HEK293 (cell line): ENCODE measurements around the gene CHERP.

Source experiments
- CTCF ChIA-PET: fragments of 350-600 bp; formaldehyde crosslinking; extraction: SDS; loops from one replicate; lab custom pipeline; 2021; ENCODE audit warnings: antibody characterized with exemption; lab: Yijun Ruan, JAX
- POLR2A ChIA-PET: fragments of 300-600 bp; formaldehyde crosslinking; extraction: SDS; loops from one replicate; lab custom pipeline; 2020; ENCODE audit warnings: antibody characterized with exemption, inconsistent platforms; lab: Yijun Ruan, JAX
- H3K27ac ChIP-seq: fragments of 200-500 bp; sonication (Bioruptor generic); 2 replicates; pipeline ENCODE4 v1.5.1; 2014; ENCODE audit warnings: low read depth, low read length, control low read depth, inconsistent platforms; ENCODE audit errors: extremely low read depth
- H3K36me3 ChIP-seq, 2 experiments: fragments of 200-500 bp in 1 of 2; sonication (Bioruptor generic) in 1 of 2; 1 replicate in 1 of 2; 2 replicates in 1 of 2; pipeline ENCODE4 v1.5.1; 2014 to 2017; ENCODE audit warnings: inconsistent platforms in 2 of 2, low read length in 2 of 2; ENCODE audit not compliant: control insufficient read depth in 2 of 2, insufficient read depth in 1 of 2
- H3K4me1 ChIP-seq: fragments of 200-500 bp; sonication (Bioruptor generic); 2 replicates; pipeline ENCODE4 v1.5.1; 2014; ENCODE audit warnings: mild to moderate bottlenecking, low read length, inconsistent platforms; ENCODE audit not compliant: control insufficient read depth, insufficient read depth
- H3K4me3 ChIP-seq: 2 replicates; pipeline ENCODE4 v1.5.1; 2011; ENCODE audit warnings: low read depth, mild to moderate bottlenecking, control low read depth, low read length, moderate library complexity
- H3K9me3 ChIP-seq: fragments of 200-500 bp; sonication (Bioruptor generic); 2 replicates; pipeline ENCODE4 v1.5.1; 2014; ENCODE audit warnings: low read depth, low read length, inconsistent platforms; ENCODE audit not compliant: control insufficient read depth, insufficient read depth
- BCL11B ChIP-seq: fragments of 450-650 bp; formaldehyde crosslinking; IDR thresholded peaks from 2 replicates; pipeline ENCODE4 v1.5.1; 2016; ENCODE audit warnings: low read depth, missing biosample characterization, missing genetic modification characterization
- GFI1B ChIP-seq: fragments of 450-650 bp; formaldehyde crosslinking; IDR thresholded peaks from 2 replicates; pipeline ENCODE4 v1.5.1; 2016; ENCODE audit warnings: missing biosample characterization, missing genetic modification characterization
- HOXA7 ChIP-seq: sonication (generic); formaldehyde crosslinking; IDR thresholded peaks from 2 replicates; pipeline ENCODE4 v1.8.1; 2022; ENCODE audit warnings: missing genetic modification reagents, borderline replicate concordance
- KLF7 ChIP-seq: fragments of 450-650 bp; formaldehyde crosslinking; IDR thresholded peaks from 2 replicates; pipeline ENCODE4 v1.5.1; 2016; ENCODE audit warnings: missing biosample characterization, missing genetic modification characterization, borderline replicate concordance
- PRDM1 ChIP-seq: fragments of 450-650 bp; formaldehyde crosslinking; IDR thresholded peaks from 2 replicates; pipeline ENCODE4; 2016; ENCODE audit warnings: missing biosample characterization, missing genetic modification characterization
- RBAK ChIP-seq: fragments of 450-650 bp; formaldehyde crosslinking; IDR thresholded peaks from 2 replicates; pipeline ENCODE4 v1.5.1; 2016; ENCODE audit warnings: missing biosample characterization, missing genetic modification characterization
- SCRT2 ChIP-seq: fragments of 450-650 bp; formaldehyde crosslinking; IDR thresholded peaks from 2 replicates; pipeline ENCODE4 v1.5.1; 2016; ENCODE audit warnings: missing biosample characterization, missing genetic modification characterization
- YY1 ChIP-seq: fragments of 450-650 bp; formaldehyde crosslinking; IDR thresholded peaks from 2 replicates; pipeline ENCODE4 v1.5.1; 2018; ENCODE audit warnings: missing biosample characterization, missing genetic modification characterization
- ZBTB7A ChIP-seq: fragments of 450-650 bp; formaldehyde crosslinking; IDR thresholded peaks from 2 replicates; pipeline ENCODE4 v1.5.1; 2016; ENCODE audit warnings: low read depth, missing biosample characterization, missing genetic modification characterization
- ZFHX2 ChIP-seq: fragments of 450-650 bp; formaldehyde crosslinking; conservative IDR thresholded peaks from 2 replicates; pipeline ENCODE4 v1.5.1; 2016; ENCODE audit warnings: missing biosample characterization, missing genetic modification characterization
- ZFP37 ChIP-seq: fragments of 450-650 bp; formaldehyde crosslinking; IDR thresholded peaks from 2 replicates; pipeline ENCODE4 v1.5.1; 2016; ENCODE audit warnings: missing biosample characterization, missing genetic modification characterization
- ZNF112 ChIP-seq: fragments of 450-650 bp; formaldehyde crosslinking; IDR thresholded peaks from 2 replicates; pipeline ENCODE4 v1.5.0; 2017; ENCODE audit warnings: missing biosample characterization, missing genetic modification characterization
- ZNF133 ChIP-seq: fragments of 450-650 bp; formaldehyde crosslinking; IDR thresholded peaks from 2 replicates; pipeline ENCODE4 v1.5.1; 2016; ENCODE audit warnings: missing biosample characterization, missing genetic modification characterization
- ZNF214 ChIP-seq: fragments of 450-650 bp; formaldehyde crosslinking; IDR thresholded peaks from 2 replicates; pipeline ENCODE4 v1.5.1; 2017; ENCODE audit warnings: missing biosample characterization, mild to moderate bottlenecking, missing genetic modification characterization, borderline replicate concordance
- ZNF248 ChIP-seq: fragments of 450-650 bp; formaldehyde crosslinking; IDR thresholded peaks from 2 replicates; pipeline ENCODE4 v1.5.1; 2017; ENCODE audit warnings: missing biosample characterization, missing genetic modification characterization
- ZNF416 ChIP-seq: fragments of 450-650 bp; formaldehyde crosslinking; IDR thresholded peaks from 2 replicates; pipeline ENCODE4 v1.5.1; 2016; ENCODE audit warnings: missing biosample characterization, missing genetic modification characterization
- ZNF426 ChIP-seq: fragments of 450-650 bp; formaldehyde crosslinking; IDR thresholded peaks from 2 replicates; pipeline ENCODE4 v1.5.1; 2017; ENCODE audit warnings: missing biosample characterization, missing genetic modification characterization, mild to moderate bottlenecking, inconsistent platforms, moderate library complexity
- ZNF530 ChIP-seq: fragments of 450-650 bp; formaldehyde crosslinking; IDR thresholded peaks from 2 replicates; pipeline ENCODE4 v1.5.1; 2016; ENCODE audit warnings: low read depth, missing biosample characterization, missing genetic modification characterization
- ZNF670 ChIP-seq: fragments of 450-650 bp; formaldehyde crosslinking; IDR thresholded peaks from 2 replicates; pipeline ENCODE4 v1.5.1; 2016; ENCODE audit warnings: missing biosample characterization, missing genetic modification characterization, low read depth
- ZNF701 ChIP-seq: fragments of 450-650 bp; formaldehyde crosslinking; IDR thresholded peaks from 2 replicates; pipeline ENCODE4 v1.5.1; 2016; ENCODE audit warnings: missing biosample characterization, missing genetic modification characterization
- ZNF776 ChIP-seq: fragments of 450-650 bp; formaldehyde crosslinking; IDR thresholded peaks from 2 replicates; pipeline ENCODE4 v1.5.0; 2017; ENCODE audit warnings: missing biosample characterization, missing genetic modification characterization, borderline replicate concordance
- TF ChIP-seq, protein P1 (sequence below): fragments of 450-650 bp; formaldehyde crosslinking; IDR thresholded peaks from 2 replicates; pipeline ENCODE4 v1.5.1; 2016; ENCODE audit warnings: missing biosample characterization, missing genetic modification characterization, low read depth
- TF ChIP-seq, protein P2 (sequence below): fragments of 450-650 bp; formaldehyde crosslinking; IDR thresholded peaks from 2 replicates; pipeline ENCODE4 v1.5.1; 2017; ENCODE audit warnings: missing biosample characterization, missing genetic modification characterization
- TF ChIP-seq, protein P3 (sequence below): fragments of 450-650 bp; formaldehyde crosslinking; IDR thresholded peaks from 2 replicates; pipeline ENCODE4 v1.5.1; 2016; ENCODE audit warnings: missing biosample characterization, missing genetic modification characterization
- TF ChIP-seq, protein P4 (sequence below): fragments of 450-650 bp; formaldehyde crosslinking; IDR thresholded peaks from 2 replicates; pipeline ENCODE4 v1.5.1; 2016; ENCODE audit warnings: missing biosample characterization, missing genetic modification characterization, low read depth
- TF ChIP-seq, protein P5 (sequence below): fragments of 450-650 bp; formaldehyde crosslinking; IDR thresholded peaks from 2 replicates; pipeline ENCODE4 v1.5.1; 2016; ENCODE audit warnings: missing biosample characterization, missing genetic modification characterization

CHERP gene

DNA sequence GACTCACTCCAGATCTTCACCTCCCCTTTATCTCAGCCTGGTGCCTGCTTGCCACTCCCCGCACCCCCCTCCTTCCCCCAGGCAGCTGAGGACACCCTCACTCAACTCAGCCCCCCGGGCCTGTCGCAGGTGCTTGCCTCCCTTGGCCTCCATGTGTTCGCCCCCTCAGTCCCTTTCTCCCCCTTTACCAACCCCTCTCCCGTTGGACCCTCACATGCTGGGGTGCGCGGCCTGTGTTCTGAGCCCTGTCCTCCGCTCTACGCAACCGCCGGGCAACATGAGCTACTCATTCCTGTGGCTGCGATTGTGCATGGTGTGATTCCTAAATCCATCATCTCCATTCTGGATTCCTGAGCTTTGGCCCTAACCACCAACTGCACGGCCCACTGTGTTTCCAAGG lies 5.1 kb downstream of the CHERP start:
- Histone ChIP-seq H3K36me3 (peaks cover 46 to 90% of the 10 kb centered on the region in 2 experiments; a peak in 2 of 3 replicates), H3K9me3 (no peaks in the 10 kb centered on the region), H3K4me1 (no peaks in the 10 kb centered on the region; the same call in 1 of the 2 replicates), H3K27ac (no peak overlapping the region), H3K4me3 (no peak overlapping the region)
- ChIA-PET POLR2A (interaction anchor here (1.5 kb wide), 1 partner anchor 13 kb away, joined by 4 read pairs; no protein-coding TSS in a partner anchor), CTCF (no interaction called here)
- TF ChIP-seq, protein P1, sequence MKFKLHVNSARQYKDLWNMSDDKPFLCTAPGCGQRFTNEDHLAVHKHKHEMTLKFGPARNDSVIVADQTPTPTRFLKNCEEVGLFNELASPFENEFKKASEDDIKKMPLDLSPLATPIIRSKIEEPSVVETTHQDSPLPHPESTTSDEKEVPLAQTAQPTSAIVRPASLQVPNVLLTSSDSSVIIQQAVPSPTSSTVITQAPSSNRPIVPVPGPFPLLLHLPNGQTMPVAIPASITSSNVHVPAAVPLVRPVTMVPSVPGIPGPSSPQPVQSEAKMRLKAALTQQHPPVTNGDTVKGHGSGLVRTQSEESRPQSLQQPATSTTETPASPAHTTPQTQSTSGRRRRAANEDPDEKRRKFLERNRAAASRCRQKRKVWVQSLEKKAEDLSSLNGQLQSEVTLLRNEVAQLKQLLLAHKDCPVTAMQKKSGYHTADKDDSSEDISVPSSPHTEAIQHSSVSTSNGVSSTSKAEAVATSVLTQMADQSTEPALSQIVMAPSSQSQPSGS (tag by site-specific recombination): no peak
- no peak for TF ChIP-seq ZNF530 (tag by site-specific recombination)
- TF ChIP-seq ZNF701 (tag by site-specific recombination): no peak
- TF ChIP-seq RBAK (tag by site-specific recombination): no peak

DNA sequence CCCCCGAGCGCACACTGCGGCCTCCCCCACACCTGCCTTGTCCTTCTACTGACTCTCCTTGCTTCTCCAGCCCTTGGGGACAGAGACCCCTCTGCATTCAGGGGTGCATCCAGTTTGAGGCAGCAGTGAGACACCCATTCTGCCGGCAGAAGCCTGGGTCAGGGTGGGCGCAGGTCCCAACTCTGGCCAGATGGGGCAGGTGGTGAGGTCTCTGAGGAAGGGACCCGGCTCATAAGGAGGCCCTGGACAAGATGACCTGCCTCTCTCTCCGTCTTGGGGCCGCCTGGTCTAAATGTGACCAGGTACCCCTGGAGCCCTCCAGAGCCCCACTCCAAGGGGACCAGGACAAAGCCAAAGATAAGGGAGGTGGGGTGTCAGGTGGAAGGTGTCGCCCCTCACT lies 6.1 kb downstream of the CHERP start:
- Histone ChIP-seq H3K27ac (no peak overlapping the region), H3K36me3 (peaks cover 49 to 99% of the 10 kb centered on the region in 2 experiments; a peak in 2 of 3 replicates), H3K4me3 (no peak overlapping the region), H3K4me1 (no peaks in the 10 kb centered on the region; the same call in 1 of the 2 replicates), H3K9me3 (no peaks in the 10 kb centered on the region)
- no peak for TF ChIP-seq KLF7
- TF ChIP-seq ZFP37 (tag by site-specific recombination): no peak
- no peak for TF ChIP-seq ZNF426 (tag by site-specific recombination)
- no peak for TF ChIP-seq GFI1B (tag by site-specific recombination)
- TF ChIP-seq ZNF214 (tag by site-specific recombination): no peak
- TF ChIP-seq ZNF416: no peak
- TF ChIP-seq, protein P2, sequence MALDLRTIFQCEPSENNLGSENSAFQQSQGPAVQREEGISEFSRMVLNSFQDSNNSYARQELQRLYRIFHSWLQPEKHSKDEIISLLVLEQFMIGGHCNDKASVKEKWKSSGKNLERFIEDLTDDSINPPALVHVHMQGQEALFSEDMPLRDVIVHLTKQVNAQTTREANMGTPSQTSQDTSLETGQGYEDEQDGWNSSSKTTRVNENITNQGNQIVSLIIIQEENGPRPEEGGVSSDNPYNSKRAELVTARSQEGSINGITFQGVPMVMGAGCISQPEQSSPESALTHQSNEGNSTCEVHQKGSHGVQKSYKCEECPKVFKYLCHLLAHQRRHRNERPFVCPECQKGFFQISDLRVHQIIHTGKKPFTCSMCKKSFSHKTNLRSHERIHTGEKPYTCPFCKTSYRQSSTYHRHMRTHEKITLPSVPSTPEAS: no peak
- no peak for TF ChIP-seq SCRT2 (tag by site-specific recombination)
- TF ChIP-seq ZNF133: no peak
- TF ChIP-seq ZNF776 (tag by site-specific recombination): no peak
- TF ChIP-seq, protein P3, sequence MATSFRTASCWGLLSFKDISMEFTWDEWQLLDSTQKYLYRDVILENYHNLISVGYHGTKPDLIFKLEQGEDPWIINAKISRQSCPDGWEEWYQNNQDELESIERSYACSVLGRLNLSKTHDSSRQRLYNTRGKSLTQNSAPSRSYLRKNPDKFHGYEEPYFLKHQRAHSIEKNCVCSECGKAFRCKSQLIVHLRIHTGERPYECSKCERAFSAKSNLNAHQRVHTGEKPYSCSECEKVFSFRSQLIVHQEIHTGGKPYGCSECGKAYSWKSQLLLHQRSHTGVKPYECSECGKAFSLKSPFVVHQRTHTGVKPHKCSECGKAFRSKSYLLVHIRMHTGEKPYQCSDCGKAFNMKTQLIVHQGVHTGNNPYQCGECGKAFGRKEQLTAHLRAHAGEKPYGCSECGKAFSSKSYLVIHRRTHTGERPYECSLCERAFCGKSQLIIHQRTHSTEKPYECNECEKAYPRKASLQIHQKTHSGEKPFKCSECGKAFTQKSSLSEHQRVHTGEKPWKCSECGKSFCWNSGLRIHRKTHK (tag by site-specific recombination): no peak
- TF ChIP-seq ZNF670 (tag by site-specific recombination): no peak
- CTCF ChIA-PET: no interaction called here
- POLR2A ChIA-PET: interaction anchor here (0.5 kb wide), 1 partner anchor 35 kb away, joined by 3 read pairs; no protein-coding TSS in a partner anchor

DNA sequence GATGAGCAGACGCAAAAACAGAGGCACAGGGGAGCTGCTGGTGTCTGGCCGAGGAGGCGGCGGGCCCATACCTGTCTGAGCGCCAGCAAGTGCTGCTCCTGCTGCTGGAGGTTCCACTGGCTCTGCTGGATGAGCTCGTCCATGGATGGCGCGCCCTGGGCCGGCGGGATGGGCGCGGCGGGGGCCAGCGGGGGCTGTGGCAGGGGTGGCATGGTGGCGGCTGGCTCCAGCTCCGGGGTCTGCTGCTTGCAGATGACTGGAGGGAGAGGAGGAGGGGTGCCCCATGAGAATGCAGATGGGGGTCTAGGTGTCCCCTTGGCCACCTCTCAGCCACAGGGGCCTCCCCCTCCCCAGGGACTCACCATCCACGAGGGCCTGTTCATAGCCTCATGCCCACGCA lies 6.9 kb downstream of the CHERP start:
- Histone ChIP-seq H3K27ac (no peak overlapping the region), H3K36me3 (peaks cover 45 to 99% of the 10 kb centered on the region in 2 experiments; a peak in 2 of 3 replicates), H3K4me3 (no peak overlapping the region), H3K9me3 (no peaks in the 10 kb centered on the region), H3K4me1 (no peaks in the 10 kb centered on the region)
- ChIA-PET POLR2A (interaction anchor here (0.5 to 0.6 kb wide), 2 partner anchors 35 to 1359 kb away, joined by 3 to 8 read pairs; no protein-coding TSS in a partner anchor), CTCF (no interaction called here)
- TF ChIP-seq ZBTB7A (tag by site-specific recombination): no peak
- no peak for TF ChIP-seq PRDM1
- no peak for TF ChIP-seq KLF7
- TF ChIP-seq, protein P4, sequence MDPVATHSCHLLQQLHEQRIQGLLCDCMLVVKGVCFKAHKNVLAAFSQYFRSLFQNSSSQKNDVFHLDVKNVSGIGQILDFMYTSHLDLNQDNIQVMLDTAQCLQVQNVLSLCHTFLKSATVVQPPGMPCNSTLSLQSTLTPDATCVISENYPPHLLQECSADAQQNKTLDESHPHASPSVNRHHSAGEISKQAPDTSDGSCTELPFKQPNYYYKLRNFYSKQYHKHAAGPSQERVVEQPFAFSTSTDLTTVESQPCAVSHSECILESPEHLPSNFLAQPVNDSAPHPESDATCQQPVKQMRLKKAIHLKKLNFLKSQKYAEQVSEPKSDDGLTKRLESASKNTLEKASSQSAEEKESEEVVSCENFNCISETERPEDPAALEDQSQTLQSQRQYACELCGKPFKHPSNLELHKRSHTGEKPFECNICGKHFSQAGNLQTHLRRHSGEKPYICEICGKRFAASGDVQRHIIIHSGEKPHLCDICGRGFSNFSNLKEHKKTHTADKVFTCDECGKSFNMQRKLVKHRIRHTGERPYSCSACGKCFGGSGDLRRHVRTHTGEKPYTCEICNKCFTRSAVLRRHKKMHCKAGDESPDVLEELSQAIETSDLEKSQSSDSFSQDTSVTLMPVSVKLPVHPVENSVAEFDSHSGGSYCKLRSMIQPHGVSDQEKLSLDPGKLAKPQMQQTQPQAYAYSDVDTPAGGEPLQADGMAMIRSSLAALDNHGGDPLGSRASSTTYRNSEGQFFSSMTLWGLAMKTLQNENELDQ (tag by site-specific recombination): no peak
- no peak for TF ChIP-seq ZNF248 (tag by site-specific recombination)
- TF ChIP-seq, protein P5, sequence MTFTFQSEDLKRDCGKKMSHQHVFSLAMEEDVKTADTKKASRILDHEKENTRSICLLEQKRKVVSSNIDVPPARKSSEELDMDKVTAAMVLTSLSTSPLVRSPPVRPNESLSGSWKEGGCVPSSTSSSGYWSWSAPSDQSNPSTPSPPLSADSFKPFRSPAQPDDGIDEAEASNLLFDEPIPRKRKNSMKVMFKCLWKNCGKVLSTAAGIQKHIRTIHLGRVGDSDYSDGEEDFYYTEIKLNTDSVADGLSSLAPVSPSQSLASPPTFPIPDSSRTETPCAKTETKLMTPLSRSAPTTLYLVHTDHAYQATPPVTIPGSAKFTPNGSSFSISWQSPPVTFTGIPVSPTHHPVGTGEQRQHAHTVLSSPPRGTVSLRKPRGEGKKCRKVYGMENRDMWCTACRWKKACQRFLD (tag by site-specific recombination): no peak
- TF ChIP-seq ZFHX2 (tag by site-specific recombination): no peak
- TF ChIP-seq ZNF112 (tag by site-specific recombination): no peak
- no peak for TF ChIP-seq YY1 (tag by site-specific recombination)
- no peak for TF ChIP-seq HOXA7
- TF ChIP-seq BCL11B (tag by site-specific recombination): no peak
